ENCODE results near the gene SLAMF1.

GRCh38 chr1:160658814-160659193, 12.0 kb upstream of the SLAMF1 start:
- TF ChIP-seq, protein P1, sequence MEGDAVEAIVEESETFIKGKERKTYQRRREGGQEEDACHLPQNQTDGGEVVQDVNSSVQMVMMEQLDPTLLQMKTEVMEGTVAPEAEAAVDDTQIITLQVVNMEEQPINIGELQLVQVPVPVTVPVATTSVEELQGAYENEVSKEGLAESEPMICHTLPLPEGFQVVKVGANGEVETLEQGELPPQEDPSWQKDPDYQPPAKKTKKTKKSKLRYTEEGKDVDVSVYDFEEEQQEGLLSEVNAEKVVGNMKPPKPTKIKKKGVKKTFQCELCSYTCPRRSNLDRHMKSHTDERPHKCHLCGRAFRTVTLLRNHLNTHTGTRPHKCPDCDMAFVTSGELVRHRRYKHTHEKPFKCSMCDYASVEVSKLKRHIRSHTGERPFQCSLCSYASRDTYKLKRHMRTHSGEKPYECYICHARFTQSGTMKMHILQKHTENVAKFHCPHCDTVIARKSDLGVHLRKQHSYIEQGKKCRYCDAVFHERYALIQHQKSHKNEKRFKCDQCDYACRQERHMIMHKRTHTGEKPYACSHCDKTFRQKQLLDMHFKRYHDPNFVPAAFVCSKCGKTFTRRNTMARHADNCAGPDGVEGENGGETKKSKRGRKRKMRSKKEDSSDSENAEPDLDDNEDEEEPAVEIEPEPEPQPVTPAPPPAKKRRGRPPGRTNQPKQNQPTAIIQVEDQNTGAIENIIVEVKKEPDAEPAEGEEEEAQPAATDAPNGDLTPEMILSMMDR (IDR thresholded peaks at IDR 0.05): no peak
- no peak for TF ChIP-seq POLR2A (IDR thresholded peaks at IDR 0.05)

Measured in thyroid gland (tissue), 4 donors.